ENCODE results near the gene LCK. TPM values are rescaled to one million over a fixed set of nuclear protein-coding genes. Genes with fewer than 3 reads are reported as not detected.
A peak's percentile ranks its signal among the peaks of the same experiment; 100 is the strongest.

The LCK gene
- total RNA-seq, 4 donors from 2014 or later: 1.1 to 6.9 (median 2.0) TPM

DNA sequence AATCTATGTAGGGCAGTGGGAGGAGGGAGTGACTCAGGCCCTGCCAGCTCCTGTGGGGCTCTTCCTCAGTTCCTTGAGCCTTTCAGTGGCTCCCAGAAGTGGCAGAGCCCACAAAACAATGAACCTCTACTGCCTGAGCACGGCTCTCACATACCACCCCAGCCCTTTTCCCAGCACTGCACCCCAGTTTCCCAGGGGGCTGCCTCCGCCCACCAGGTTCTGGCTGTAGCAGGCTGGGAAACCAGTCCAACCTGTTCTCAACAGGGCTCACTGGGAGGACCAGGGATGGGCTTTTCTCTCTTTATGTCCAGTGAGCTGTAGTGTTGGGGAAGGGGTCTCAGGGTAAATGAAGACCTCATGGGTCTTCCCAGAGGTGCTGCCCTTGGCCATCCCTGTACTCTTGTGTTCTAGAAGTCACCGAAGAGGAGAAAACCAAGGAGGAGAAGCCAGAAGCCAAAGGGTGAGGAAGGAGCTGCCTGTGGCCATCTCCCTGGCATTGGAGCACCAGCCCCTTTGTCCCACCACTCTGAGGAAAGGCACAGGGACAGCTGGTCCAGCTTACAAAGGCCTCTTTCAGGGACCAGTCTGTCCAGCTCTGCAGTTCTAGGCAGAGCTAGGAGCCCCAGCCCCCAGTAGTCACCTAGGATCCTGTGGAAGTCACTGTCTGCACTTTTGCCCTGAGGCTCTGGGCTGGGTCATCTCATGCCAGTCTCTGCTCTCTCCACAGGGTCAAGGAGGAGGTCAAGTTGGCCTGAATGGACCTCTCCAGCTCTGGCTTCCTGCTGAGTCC lies 81.4 kb downstream of the LCK start:
- H3K27ac ChIP-seq: peak overlapping the region in 2 of 4 donors; percentile 6 to 91
- no peak overlapping the region for H3K4me3 ChIP-seq
- H3K4me1 ChIP-seq: peaks cover 0 to 27% (median 20%) of the 10 kb centered on the region in 4 donors
- TF ChIP-seq, protein P1, sequence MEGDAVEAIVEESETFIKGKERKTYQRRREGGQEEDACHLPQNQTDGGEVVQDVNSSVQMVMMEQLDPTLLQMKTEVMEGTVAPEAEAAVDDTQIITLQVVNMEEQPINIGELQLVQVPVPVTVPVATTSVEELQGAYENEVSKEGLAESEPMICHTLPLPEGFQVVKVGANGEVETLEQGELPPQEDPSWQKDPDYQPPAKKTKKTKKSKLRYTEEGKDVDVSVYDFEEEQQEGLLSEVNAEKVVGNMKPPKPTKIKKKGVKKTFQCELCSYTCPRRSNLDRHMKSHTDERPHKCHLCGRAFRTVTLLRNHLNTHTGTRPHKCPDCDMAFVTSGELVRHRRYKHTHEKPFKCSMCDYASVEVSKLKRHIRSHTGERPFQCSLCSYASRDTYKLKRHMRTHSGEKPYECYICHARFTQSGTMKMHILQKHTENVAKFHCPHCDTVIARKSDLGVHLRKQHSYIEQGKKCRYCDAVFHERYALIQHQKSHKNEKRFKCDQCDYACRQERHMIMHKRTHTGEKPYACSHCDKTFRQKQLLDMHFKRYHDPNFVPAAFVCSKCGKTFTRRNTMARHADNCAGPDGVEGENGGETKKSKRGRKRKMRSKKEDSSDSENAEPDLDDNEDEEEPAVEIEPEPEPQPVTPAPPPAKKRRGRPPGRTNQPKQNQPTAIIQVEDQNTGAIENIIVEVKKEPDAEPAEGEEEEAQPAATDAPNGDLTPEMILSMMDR (IDR thresholded peaks at IDR 0.05): no peak
- TF ChIP-seq POLR2A (IDR thresholded peaks at IDR 0.05) (no peak), EP300 (IDR thresholded peaks at IDR 0.05) (no peak)
- no peak for DNase-seq (ENCODE audit: low spot score in 2 of 2)
- H3K9me3 ChIP-seq: no peaks in the 10 kb centered on the region
- no peaks in the 10 kb centered on the region for H3K27me3 ChIP-seq
- H3K36me3 ChIP-seq: peaks cover 1 to 58% (median 5%) of the 10 kb centered on the region in 3 donors
- WGBS, 2 donors: 58 to 69% methylated on average over 3 of the region's 3 CpGs

DNA sequence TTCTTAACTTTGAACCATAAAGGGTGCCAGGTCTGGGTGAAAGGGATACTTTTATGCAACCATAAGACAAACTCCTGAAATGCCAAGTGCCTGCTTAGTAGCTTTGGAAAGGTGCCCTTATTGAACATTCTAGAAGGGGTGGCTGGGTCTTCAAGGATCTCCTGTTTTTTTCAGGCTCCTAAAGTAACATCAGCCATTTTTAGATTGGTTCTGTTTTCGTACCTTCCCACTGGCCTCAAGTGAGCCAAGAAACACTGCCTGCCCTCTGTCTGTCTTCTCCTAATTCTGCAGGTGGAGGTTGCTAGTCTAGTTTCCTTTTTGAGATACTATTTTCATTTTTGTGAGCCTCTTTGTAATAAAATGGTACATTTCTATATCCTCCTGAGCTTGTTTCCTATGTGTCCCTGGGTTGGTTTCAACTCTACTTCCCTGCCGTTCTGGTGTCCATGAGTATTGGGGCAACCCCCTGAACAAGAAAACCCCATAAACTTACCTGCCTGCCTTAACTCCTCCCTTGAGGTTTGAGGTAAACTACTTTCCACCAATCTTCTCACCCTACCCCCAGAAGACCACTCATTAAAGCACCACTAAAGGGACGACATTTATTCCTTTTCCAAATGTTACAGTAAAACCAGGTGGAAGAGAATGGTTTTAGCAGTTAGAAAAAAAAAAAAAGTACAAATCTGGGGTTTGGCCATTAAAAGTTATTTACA lies 82.3 kb downstream of the LCK start:
- Histone ChIP-seq H3K9me3 (no peaks in the 10 kb centered on the region), H3K27ac (peak overlapping the region in 2 of 4 donors; percentile 6 to 91), H3K4me1 (peaks cover 0 to 35% (median 29%) of the 10 kb centered on the region in 4 donors), H3K36me3 (peaks cover 0 to 49% (median 5%) of the 10 kb centered on the region in 3 donors), H3K27me3 (no peaks in the 10 kb centered on the region), H3K4me3 (no peak overlapping the region)
- WGBS, 2 donors: 66 to 68% methylated on average over 3 of the region's 3 CpGs
- no peak for TF ChIP-seq POLR2A (IDR thresholded peaks at IDR 0.05)
- no peak for TF ChIP-seq EP300 (IDR thresholded peaks at IDR 0.05)
- TF ChIP-seq, protein P1 (IDR thresholded peaks at IDR 0.05): no peak
- no peak for DNase-seq (ENCODE audit: low spot score in 2 of 2)

DNA sequence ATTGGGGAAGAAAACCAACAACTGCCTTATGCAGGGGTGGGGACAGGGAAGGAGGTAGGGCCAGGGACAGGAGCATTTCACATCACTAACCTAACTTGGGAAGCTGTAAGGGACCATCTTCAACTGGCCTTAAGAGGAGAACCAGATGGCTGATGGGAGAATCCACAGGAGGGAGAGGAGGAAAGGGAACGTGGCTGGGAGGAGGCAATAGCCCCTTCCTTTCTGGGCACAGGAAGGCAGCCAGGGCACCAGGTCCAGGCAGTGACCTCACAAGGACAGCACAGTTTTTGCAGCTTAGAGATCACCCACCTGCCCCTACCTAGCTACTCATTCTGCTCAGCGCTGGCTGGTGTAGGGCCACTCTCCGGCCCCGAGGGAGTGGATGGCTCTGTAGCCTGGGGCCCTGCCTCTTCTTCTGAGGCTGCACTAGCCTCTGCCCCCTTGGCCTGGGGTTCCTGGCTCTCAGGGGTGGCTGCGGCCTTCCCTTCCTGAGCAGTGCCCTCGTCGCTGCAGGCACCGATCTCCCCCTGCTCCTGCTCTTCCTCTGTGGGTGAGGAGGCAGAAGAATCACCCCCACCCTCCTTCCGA lies 83.3 kb downstream of the LCK start:
- Histone ChIP-seq H3K4me3 (peak overlapping the region; percentile 60 to 84 (median 68)), H3K27ac (peak overlapping the region; percentile 25 to 91 (median 86))

DNA sequence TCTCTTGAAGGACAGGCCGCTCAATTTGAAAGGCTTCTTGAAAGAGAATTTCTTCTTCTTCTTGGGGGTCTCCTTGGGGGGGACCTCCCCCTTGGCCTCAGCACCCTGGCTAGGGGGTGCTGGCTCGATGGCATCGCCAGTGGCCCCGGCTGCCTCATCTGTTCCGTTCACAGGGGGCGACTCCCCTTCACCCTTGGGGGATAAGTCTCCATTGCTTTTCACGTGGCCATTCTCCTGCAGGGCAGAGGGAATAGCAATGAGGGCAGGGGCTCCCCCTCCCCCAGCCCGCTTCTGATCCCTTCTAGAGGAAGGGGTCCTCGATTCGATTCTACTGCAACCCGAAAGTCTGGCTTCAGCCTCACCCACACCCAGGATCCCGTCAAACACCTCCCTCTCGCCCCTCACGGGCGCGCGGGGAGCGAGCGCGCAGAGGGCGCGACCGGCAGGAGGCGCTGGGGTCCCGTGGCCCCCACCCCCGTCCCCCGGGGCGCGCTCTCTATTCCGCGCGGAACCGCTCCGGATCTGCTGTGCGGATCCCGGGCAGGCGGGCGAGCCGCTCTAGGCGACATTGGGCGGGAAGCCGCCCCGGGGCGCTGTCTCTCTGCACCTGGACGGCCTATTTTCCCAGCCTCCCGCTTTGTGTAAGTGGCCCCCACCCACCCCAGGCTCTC lies 83.9 kb downstream of the LCK start:
- Histone ChIP-seq H3K9me3 (no peaks in the 10 kb centered on the region), H3K27ac (peak overlapping the region; percentile 25 to 91 (median 86)), H3K4me1 (peaks cover 0 to 44% (median 33%) of the 10 kb centered on the region in 4 donors), H3K36me3 (peaks cover 0 to 34% (median 5%) of the 10 kb centered on the region in 3 donors), H3K27me3 (no peaks in the 10 kb centered on the region), H3K4me3 (peak overlapping the region; percentile 60 to 84 (median 68))
- TF ChIP-seq, protein P1 (IDR thresholded peaks at IDR 0.05): peak; percentile 73 to 85 (median 79)
- TF ChIP-seq EP300 (IDR thresholded peaks at IDR 0.05): peak in 1 of 2 donors; percentile 50
- TF ChIP-seq POLR2A (IDR thresholded peaks at IDR 0.05): no peak
- no peak for DNase-seq (ENCODE audit: low spot score in 2 of 2)
- 2 to 20% methylated on average over 10 to 30 of the region's 46 CpGs for WGBS, 2 donors

More for the DNA sequence above, 83.3 kb downstream of the LCK start:
- H3K27me3 ChIP-seq: no peaks in the 10 kb centered on the region
- DNase-seq (ENCODE audit: low spot score in 2 of 2): no peak
- H3K36me3 ChIP-seq: peaks cover 0 to 39% (median 5%) of the 10 kb centered on the region in 3 donors
- peaks cover 0 to 41% (median 33%) of the 10 kb centered on the region in 4 donors for H3K4me1 ChIP-seq
- no peaks in the 10 kb centered on the region for H3K9me3 ChIP-seq
- no peak for TF ChIP-seq POLR2A (IDR thresholded peaks at IDR 0.05)
- no peak for TF ChIP-seq EP300 (IDR thresholded peaks at IDR 0.05)
- TF ChIP-seq, protein P1 (IDR thresholded peaks at IDR 0.05): no peak
- 30 to 41% methylated on average over 9 of the region's 9 CpGs for WGBS, 2 donors
